SK-N-SH (cell line): ENCODE results near the gene MEX3A.

Source experiments
- CHD2 ChIP-seq: fragments of 150-350 bp; IDR thresholded peaks from 2 replicates; pipeline ENCODE4 v1.6.1; 2018; ENCODE audit warnings: low read length; ENCODE audit not compliant: partially characterized antibody
- JUND ChIP-seq: IDR thresholded peaks from 2 replicates; pipeline ENCODE4 v1.4.0; 2012
- NRF1 ChIP-seq: IDR thresholded peaks from 2 replicates; pipeline ENCODE4 v1.6.1; 2012; ENCODE audit warnings: low read depth, mild to moderate bottlenecking, low read length
- PBX3 ChIP-seq: IDR thresholded peaks from 2 replicates; pipeline ENCODE4; 2012
- RAD21 ChIP-seq: IDR thresholded peaks from 2 replicates; pipeline ENCODE4 v1.6.1; 2012; ENCODE audit warnings: mild to moderate bottlenecking, low read length
- RXRA ChIP-seq: IDR thresholded peaks from 2 replicates; pipeline ENCODE4 v1.4.0; 2012; ENCODE audit warnings: low read depth, mild to moderate bottlenecking, borderline replicate concordance
- SIN3A ChIP-seq: IDR thresholded peaks from 2 replicates; pipeline ENCODE4 v1.6.1; 2012; ENCODE audit warnings: low read depth, mild to moderate bottlenecking, low read length, moderate library complexity, borderline replicate concordance
- TEAD4 ChIP-seq: IDR thresholded peaks from 2 replicates; pipeline ENCODE4 v1.4.0; 2012; ENCODE audit warnings: mild to moderate bottlenecking, borderline replicate concordance; ENCODE audit not compliant: insufficient read depth
- YY1 ChIP-seq: IDR thresholded peaks from 2 replicates; pipeline ENCODE4 v1.4.0; 2012; ENCODE audit warnings: low read depth, mild to moderate bottlenecking
- TF ChIP-seq, protein P1 (sequence below): fragments of 200-600 bp; sonication (generic); IDR thresholded peaks from 2 replicates; pipeline ENCODE4 v1.6.1; 2017; ENCODE audit warnings: antibody characterized with exemption, mild to moderate bottlenecking, moderate library complexity

GRCh38 chr1:156080863-156081179 lies 1.4 kb downstream of the MEX3A start:
- TF ChIP-seq, protein P1, sequence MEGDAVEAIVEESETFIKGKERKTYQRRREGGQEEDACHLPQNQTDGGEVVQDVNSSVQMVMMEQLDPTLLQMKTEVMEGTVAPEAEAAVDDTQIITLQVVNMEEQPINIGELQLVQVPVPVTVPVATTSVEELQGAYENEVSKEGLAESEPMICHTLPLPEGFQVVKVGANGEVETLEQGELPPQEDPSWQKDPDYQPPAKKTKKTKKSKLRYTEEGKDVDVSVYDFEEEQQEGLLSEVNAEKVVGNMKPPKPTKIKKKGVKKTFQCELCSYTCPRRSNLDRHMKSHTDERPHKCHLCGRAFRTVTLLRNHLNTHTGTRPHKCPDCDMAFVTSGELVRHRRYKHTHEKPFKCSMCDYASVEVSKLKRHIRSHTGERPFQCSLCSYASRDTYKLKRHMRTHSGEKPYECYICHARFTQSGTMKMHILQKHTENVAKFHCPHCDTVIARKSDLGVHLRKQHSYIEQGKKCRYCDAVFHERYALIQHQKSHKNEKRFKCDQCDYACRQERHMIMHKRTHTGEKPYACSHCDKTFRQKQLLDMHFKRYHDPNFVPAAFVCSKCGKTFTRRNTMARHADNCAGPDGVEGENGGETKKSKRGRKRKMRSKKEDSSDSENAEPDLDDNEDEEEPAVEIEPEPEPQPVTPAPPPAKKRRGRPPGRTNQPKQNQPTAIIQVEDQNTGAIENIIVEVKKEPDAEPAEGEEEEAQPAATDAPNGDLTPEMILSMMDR, result no peak
- TF ChIP-seq RAD21 (no peak), PBX3 (no peak), YY1 (no peak), JUND (no peak), SIN3A (0 out of 2 replicates have a peak, but pooled peaks have one; percentile 0), TEAD4 (no peak), CHD2 (no peak), RXRA (no peak), NRF1 (no peak)
